ENCODE data around the gene ATXN7L1. TPM values are rescaled to one million over a fixed set of nuclear protein-coding genes. Genes with fewer than 3 reads are reported as not detected.

Gene ATXN7L1
- total RNA-seq, 1 experiment from 2014 or later: 29.9 TPM

DNA sequence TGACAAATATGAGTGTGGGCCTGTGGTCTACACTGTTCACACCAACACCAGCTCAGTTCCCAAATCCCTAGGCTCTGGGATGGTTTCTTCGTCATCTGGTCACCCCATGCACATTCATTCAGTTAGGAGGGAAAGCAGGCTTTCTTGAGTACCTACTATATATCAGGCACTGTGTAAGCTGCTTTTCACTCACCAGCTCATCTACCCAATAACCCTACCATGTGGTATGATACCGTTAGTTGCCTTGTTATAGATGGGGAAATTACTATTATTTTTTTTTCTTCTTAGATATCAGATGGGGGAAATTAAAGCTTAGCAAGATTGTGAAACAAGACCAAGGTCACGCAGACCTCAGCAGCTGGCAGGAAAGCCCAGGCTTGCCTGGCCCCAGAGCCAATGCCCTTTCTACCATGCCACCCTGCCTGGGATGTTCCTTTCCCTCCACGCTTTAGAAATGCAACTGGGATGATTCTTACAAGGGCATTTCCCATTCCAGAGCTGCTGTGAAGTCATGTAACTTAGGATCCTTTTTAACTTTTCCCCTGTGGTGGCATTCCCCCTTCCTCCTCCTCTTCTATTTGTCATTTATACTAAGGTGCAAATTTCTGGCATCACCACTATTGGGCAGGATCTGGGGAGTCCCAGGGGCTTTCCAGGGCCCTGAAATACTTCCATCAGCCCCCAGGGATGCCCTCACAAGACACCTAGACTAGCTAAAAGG lies 202.0 kb downstream of the ATXN7L1 start:
- CTCF ChIA-PET: no interaction called here
- BruUV-seq (replicated peaks): no TSS peak
- no peak overlapping the region for H3K27ac ChIP-seq (ENCODE audit: low read depth, low read length, poor library complexity, severe bottlenecking)
- DNase-seq (ENCODE audit: low spot score): no peak
- POLR2A ChIA-PET (ENCODE audit: low non-redundant PET): interaction anchor here (0.6 kb wide), 1 partner anchor 349 kb away, joined by 4 read pairs; no protein-coding TSS in a partner anchor
- TF ChIP-seq EZH2 (IDR thresholded peaks at IDR 0.05; ENCODE audit: borderline replicate concordance, low read depth, low read length, poor library complexity, severe bottlenecking): no peak
- TF ChIP-seq, protein P1, sequence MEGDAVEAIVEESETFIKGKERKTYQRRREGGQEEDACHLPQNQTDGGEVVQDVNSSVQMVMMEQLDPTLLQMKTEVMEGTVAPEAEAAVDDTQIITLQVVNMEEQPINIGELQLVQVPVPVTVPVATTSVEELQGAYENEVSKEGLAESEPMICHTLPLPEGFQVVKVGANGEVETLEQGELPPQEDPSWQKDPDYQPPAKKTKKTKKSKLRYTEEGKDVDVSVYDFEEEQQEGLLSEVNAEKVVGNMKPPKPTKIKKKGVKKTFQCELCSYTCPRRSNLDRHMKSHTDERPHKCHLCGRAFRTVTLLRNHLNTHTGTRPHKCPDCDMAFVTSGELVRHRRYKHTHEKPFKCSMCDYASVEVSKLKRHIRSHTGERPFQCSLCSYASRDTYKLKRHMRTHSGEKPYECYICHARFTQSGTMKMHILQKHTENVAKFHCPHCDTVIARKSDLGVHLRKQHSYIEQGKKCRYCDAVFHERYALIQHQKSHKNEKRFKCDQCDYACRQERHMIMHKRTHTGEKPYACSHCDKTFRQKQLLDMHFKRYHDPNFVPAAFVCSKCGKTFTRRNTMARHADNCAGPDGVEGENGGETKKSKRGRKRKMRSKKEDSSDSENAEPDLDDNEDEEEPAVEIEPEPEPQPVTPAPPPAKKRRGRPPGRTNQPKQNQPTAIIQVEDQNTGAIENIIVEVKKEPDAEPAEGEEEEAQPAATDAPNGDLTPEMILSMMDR (conservative IDR thresholded peaks at IDR 0.05; ENCODE audit: low read depth, low read length): no peak
- H3K4me1 ChIP-seq (ENCODE audit: insufficient read depth, low read length, poor library complexity, severe bottlenecking): peaks cover 51% of the 10 kb centered on the region
- H3K4me3 ChIP-seq (ENCODE audit: low read depth, low read length, poor library complexity, severe bottlenecking): no peak overlapping the region
- intact Hi-C loops (cut with micrococcal nuclease; ENCODE audit: unreplicated experiment): no loop called here
- H3K36me3 ChIP-seq (ENCODE audit: insufficient read depth, low read length, poor library complexity, severe bottlenecking): no peaks in the 10 kb centered on the region
- no peaks in the 10 kb centered on the region for H3K27me3 ChIP-seq (replicated peaks; ENCODE audit: insufficient read depth, low read depth, low read length, poor library complexity)
- no peaks in the 10 kb centered on the region for H3K9me3 ChIP-seq (ENCODE audit: low read depth, low read length, poor library complexity, severe bottlenecking)

DNA sequence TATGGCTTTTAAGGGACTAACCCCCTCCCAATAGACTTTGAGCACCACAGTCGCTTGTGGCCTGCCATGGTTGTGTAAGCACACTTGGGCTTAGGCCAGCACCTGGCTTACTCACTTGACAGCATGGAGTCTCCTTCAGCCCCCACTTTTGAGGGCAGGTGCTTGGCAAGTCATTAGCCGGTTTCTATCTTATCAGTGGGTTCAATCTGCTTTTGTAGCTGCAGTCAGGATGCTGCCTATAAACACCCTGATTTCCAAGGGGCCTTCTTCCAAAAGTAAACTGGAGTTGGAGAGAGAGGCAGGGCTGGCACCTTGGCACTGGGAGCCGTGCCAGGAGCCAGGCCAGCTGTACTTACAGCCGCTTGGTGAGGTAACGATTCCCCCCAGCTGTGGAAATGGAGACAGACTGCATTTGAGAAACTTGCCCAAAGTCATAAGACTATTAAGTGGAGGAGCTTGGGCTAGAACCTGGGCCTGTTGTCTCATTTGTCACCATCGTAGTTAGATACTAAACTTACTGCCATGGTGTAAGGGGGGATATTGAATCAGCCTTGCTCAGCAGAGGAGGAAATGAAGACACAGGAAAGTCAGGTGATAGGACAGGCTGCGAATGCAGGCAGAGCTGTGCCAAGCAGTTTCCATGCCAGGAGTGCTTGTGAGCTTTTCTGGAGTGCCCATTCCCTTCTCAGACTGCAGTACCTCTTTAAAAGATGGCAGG lies 202.9 kb downstream of the ATXN7L1 start:
- Histone ChIP-seq H3K27ac (ENCODE audit: low read depth, low read length, poor library complexity, severe bottlenecking) (no peak overlapping the region), H3K4me1 (ENCODE audit: insufficient read depth, low read length, poor library complexity, severe bottlenecking) (peaks cover 42% of the 10 kb centered on the region), H3K4me3 (ENCODE audit: low read depth, low read length, poor library complexity, severe bottlenecking) (no peak overlapping the region), H3K36me3 (ENCODE audit: insufficient read depth, low read length, poor library complexity, severe bottlenecking) (no peaks in the 10 kb centered on the region), H3K9me3 (ENCODE audit: low read depth, low read length, poor library complexity, severe bottlenecking) (no peaks in the 10 kb centered on the region), H3K27me3 (replicated peaks; ENCODE audit: insufficient read depth, low read depth, low read length, poor library complexity) (no peaks in the 10 kb centered on the region)
- CTCF ChIA-PET: no interaction called here
- POLR2A ChIA-PET (ENCODE audit: low non-redundant PET): no interaction called here
- DNase-seq (ENCODE audit: low spot score): no peak
- TF ChIP-seq, protein P1 (conservative IDR thresholded peaks at IDR 0.05; ENCODE audit: low read depth, low read length): no peak
- no peak for TF ChIP-seq EZH2 (IDR thresholded peaks at IDR 0.05; ENCODE audit: borderline replicate concordance, low read depth, low read length, poor library complexity, severe bottlenecking)
- intact Hi-C loops (cut with micrococcal nuclease; ENCODE audit: unreplicated experiment): no loop called here
- BruUV-seq (replicated peaks): no TSS peak

DNA sequence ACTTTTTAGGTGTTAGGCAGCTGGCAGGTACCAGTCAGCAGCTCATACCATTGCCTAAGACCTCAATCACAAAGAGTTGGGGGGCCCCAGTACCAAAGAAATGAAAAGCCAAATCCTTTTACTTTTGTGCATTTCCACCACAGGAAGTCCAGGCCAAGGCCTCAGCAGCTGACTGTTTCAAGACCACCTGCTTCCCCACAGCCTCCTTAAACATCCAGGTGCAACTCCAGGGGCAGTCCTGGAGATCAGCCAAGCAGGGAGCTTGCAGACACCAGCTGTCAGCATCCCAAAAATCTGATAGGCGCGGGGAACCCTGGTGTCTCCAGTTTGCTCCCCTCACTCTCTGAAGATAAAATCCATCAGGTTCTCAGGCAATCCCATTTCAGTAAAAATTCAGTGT lies 203.6 kb downstream of the ATXN7L1 start:
- H3K36me3 ChIP-seq (ENCODE audit: insufficient read depth, low read length, poor library complexity, severe bottlenecking): no peaks in the 10 kb centered on the region
- no peaks in the 10 kb centered on the region for H3K27me3 ChIP-seq (replicated peaks; ENCODE audit: insufficient read depth, low read depth, low read length, poor library complexity)
- BruUV-seq (replicated peaks): no TSS peak
- peaks cover 35% of the 10 kb centered on the region for H3K4me1 ChIP-seq (ENCODE audit: insufficient read depth, low read length, poor library complexity, severe bottlenecking)
- no peak for DNase-seq (ENCODE audit: low spot score)
- ChIA-PET POLR2A (ENCODE audit: low non-redundant PET) (no interaction called here), CTCF (no interaction called here)
- H3K4me3 ChIP-seq (ENCODE audit: low read depth, low read length, poor library complexity, severe bottlenecking): no peak overlapping the region
- TF ChIP-seq EZH2 (IDR thresholded peaks at IDR 0.05; ENCODE audit: borderline replicate concordance, low read depth, low read length, poor library complexity, severe bottlenecking): no peak
- TF ChIP-seq, protein P1 (conservative IDR thresholded peaks at IDR 0.05; ENCODE audit: low read depth, low read length): no peak
- intact Hi-C loops (cut with micrococcal nuclease; ENCODE audit: unreplicated experiment): no loop called here
- H3K9me3 ChIP-seq (ENCODE audit: low read depth, low read length, poor library complexity, severe bottlenecking): no peaks in the 10 kb centered on the region
- peak overlapping the region; percentile 37 for H3K27ac ChIP-seq (ENCODE audit: low read depth, low read length, poor library complexity, severe bottlenecking)
